Measurements from ENCODE around the gene SH2B2.

Gene SH2B2

GRCh38 chr7:102283477-102284189 lies 3.0 kb upstream of the SH2B2 start:
- TF ChIP-seq CTCF (IDR thresholded peaks at IDR 0.05; ENCODE audit: control extremely low read depth, extremely low read depth, low read depth, missing control alignments), result no peak
- CTCF ChIA-PET, result interaction anchor here (0.7 to 9.1 kb wide), 4 partner anchors 11 to 184 kb away, joined by 3 to 107 read pairs (median 4); partner anchors contain the start of gene PRKRIP1
- POLR2A ChIA-PET, result no interaction called here
- no peak for DNase-seq (ENCODE audit: extremely low spot score)

GRCh38 chr7:102284399-102284798 lies 2.3 kb upstream of the SH2B2 start:
- CTCF ChIA-PET, result interaction anchor here (1.0 to 9.1 kb wide), 5 partner anchors 12 to 109 kb away, joined by 3 to 107 read pairs (median 5); partner anchors contain the start of gene PRKRIP1
- TF ChIP-seq CTCF (IDR thresholded peaks at IDR 0.05; ENCODE audit: control extremely low read depth, extremely low read depth, low read depth, missing control alignments), result no peak
- POLR2A ChIA-PET, result no interaction called here
- DNase-seq (ENCODE audit: extremely low spot score), result no peak

DNA sequence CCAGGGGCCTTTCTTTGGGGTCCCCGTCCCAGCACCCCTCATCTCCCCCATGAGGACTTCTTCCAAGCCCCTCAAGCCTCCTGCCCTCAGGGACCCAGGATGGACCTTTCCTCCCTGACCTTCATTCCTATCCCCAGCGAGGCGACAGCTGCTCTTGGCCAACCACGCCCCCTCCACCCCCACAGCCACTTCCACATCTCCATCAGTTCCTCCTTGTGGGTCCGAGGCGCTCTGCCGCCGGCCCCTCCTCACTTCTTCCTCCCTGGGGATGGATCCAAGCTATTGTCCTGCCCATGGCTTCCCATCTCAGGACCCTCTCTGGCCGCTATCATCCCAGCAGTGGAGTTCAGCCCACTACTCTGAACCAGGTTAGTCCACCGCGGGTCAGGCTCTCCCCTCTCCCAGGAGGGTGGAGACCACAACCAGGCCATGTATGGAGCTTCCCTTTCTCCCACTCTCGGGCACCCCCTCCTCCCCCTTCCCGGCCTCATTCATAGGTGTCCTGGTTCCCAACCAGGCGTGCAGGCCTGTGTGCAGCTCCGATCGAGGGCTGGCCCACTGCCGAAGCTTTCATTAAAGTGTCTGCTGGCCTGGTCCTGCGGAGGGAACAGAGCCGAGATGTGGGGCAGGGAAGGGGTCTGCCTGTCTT lies 1.7 kb upstream of the SH2B2 start:
- POLR2A ChIA-PET, result no interaction called here
- DNase-seq (ENCODE audit: extremely low spot score), result no peak
- TF ChIP-seq CTCF (IDR thresholded peaks at IDR 0.05; ENCODE audit: control extremely low read depth, extremely low read depth, low read depth, missing control alignments), result no peak
- CTCF ChIA-PET, result interaction anchor here (1.0 to 9.1 kb wide), 6 partner anchors 11 to 109 kb away, joined by 3 to 107 read pairs (median 4); partner anchors contain the start of gene PRKRIP1

DNA sequence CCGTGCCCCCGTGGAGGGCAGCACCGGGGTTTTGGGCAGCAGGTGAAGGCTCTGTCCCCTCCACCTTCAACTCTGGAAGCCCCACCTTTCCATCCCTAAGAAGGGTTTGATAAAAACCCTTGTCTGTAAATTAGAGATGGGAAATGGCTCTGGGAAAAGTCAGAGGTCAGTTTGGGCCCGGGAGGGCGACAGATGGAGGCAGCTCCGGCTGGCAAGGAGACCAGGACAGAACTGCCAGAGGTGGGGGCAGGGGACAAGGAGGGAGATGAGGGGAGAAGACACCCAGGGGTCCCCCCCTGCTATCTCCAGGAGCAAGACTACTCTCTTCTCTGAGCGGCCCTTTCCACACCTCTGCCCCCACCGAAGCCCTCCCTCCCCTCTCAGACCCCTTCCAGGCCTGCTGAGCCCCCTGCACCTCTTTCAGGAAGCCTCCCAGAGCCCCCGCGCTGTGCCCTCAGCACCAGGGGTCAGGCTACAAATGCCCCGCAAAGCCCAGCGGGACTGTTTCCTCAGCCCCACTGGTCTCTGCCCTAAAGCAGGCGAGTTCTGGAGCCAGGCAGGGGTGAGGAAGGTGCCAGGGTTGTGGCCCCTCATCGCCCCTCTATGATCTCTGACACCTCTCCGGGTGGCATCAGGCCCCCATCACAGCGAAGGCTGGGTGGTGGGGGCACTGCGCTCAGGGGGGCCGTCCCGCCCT lies 980 bp upstream of the SH2B2 start:
- ChIA-PET CTCF (interaction anchor here (1.0 to 9.1 kb wide), 4 partner anchors 10 to 108 kb away, joined by 3 to 107 read pairs (median 6); partner anchors contain the start of gene PRKRIP1), POLR2A (no interaction called here)
- DNase-seq (ENCODE audit: extremely low spot score), result no peak
- no peak for TF ChIP-seq CTCF (IDR thresholded peaks at IDR 0.05; ENCODE audit: control extremely low read depth, extremely low read depth, low read depth, missing control alignments)

- ChIA-PET POLR2A (interaction anchor here (0.9 to 1.4 kb wide), 2 partner anchors 9 to 15 kb away, joined by 3 to 4 read pairs; no protein-coding TSS in a partner anchor), CTCF (interaction anchor here (0.8 to 4.4 kb wide), 9 partner anchors 8 to 163 kb away, joined by 3 to 23 read pairs (median 4); partner anchors contain the start of gene PRKRIP1)
- no peak for DNase-seq (ENCODE audit: extremely low spot score)
- no peak for TF ChIP-seq CTCF (IDR thresholded peaks at IDR 0.05; ENCODE audit: control extremely low read depth, extremely low read depth, low read depth, missing control alignments)
Observed at GRCh38 chr7:102287111-102287980, 678 bp downstream of the SH2B2 start.

All from GM10248 (cell line).